Measurements from ENCODE around the gene SPTSSA. TPM values are rescaled to one million over a fixed set of nuclear protein-coding genes. Genes with fewer than 3 reads are reported as not detected.

SPTSSA gene
- total RNA-seq, 6 donors from 2014 or later = 22.5 to 106 (median 42.1) TPM

- Histone ChIP-seq H3K27me3 (no peaks in the 10 kb centered on the region), H3K27ac (no peak overlapping the region), H3K36me3 (no peaks in the 10 kb centered on the region), H3K4me1 (no peaks in the 10 kb centered on the region), H3K4me3 (no peak overlapping the region), H3K9me3 (no peaks in the 10 kb centered on the region)
- no peak for ATAC-seq (ENCODE audit: low FRiP score in 2 of 2)
- 86% methylated on average over 6 of the region's 6 CpGs for WGBS, 2 donors
- no peak for TF ChIP-seq POLR2AphosphoS5 (IDR thresholded peaks at IDR 0.05)
- no peak for TF ChIP-seq POLR2A (IDR thresholded peaks at IDR 0.05)
- TF ChIP-seq EP300 (IDR thresholded peaks at IDR 0.05) = no peak
- TF ChIP-seq CTCF (IDR thresholded peaks at IDR 0.05) = no peak
- DNase-seq = no peak
These were observed 10.8 kb upstream of the SPTSSA start for GRCh38 chr14:34472706-34473279.

DNA sequence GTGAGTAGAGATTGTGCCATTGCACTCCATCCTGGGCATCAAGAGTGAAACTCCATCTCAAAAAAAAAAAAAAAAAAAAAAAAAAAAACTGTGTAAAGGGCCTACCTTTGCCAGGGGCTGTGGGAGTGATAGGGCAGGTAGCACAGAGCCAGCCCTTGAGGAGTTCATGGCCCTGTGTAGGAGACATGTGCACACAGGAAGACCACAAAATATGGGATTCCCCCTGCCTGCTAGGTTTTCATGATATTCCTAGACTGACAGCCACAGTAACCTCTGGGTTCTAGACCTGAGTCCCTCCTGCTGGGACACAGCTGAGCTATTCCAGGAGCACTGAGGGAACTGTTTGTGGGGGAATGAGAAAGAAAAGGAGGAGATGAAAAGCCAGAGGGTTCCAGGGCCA is 8.3 kb upstream of the SPTSSA start:
- Histone ChIP-seq H3K27ac (no peak overlapping the region), H3K27me3 (no peaks in the 10 kb centered on the region), H3K36me3 (no peaks in the 10 kb centered on the region), H3K9me3 (no peaks in the 10 kb centered on the region), H3K4me1 (peaks cover 0 to 3% (median under 1%) of the 10 kb centered on the region in 4 donors), H3K4me3 (no peak overlapping the region)
- no peak for TF ChIP-seq POLR2A (IDR thresholded peaks at IDR 0.05)
- no peak for TF ChIP-seq POLR2AphosphoS5 (IDR thresholded peaks at IDR 0.05)
- no peak for TF ChIP-seq EP300 (IDR thresholded peaks at IDR 0.05)
- TF ChIP-seq CTCF (IDR thresholded peaks at IDR 0.05) = no peak
- DNase-seq (no peak), ATAC-seq (ENCODE audit: low FRiP score in 2 of 2) (no peak)

DNA sequence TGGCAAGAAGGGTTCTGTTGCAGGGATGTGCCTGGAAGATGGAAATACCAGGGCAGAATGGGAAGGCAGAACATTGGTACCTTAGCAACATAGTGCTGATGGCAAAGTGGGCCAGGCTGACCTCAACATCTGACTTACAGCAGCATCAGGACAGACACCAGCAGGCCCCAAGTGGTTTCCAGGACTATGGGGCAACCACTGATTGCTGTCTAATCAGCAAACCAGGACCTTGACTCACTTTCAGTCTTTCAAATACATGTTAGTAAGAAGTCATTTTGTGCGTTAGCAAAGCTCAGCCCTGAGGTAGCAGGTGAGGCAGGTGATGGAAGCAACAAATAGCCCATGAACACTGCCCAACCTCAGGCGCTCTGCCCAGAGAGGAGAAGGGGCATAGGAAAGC is 4.7 kb upstream of the SPTSSA start:
- no peak overlapping the region for H3K27ac ChIP-seq
- H3K4me3 ChIP-seq = no peak overlapping the region
- WGBS, 2 donors = 83 to 86% methylated on average over 1 to 2 of the region's 2 CpGs
- no peaks in the 10 kb centered on the region for H3K36me3 ChIP-seq
- TF ChIP-seq EP300 (IDR thresholded peaks at IDR 0.05) (no peak), POLR2A (IDR thresholded peaks at IDR 0.05) (no peak), POLR2AphosphoS5 (IDR thresholded peaks at IDR 0.05) (no peak), CTCF (IDR thresholded peaks at IDR 0.05) (no peak)
- peaks cover 0 to 13% (median 8%) of the 10 kb centered on the region in 4 donors for H3K4me1 ChIP-seq
- ATAC-seq (ENCODE audit: low FRiP score in 2 of 2) = no peak
- H3K27me3 ChIP-seq = no peaks in the 10 kb centered on the region
- H3K9me3 ChIP-seq = no peaks in the 10 kb centered on the region
- DNase-seq = no peak

GRCh38 chr14:34465069-34465859 is 3.2 kb upstream of the SPTSSA start:
- H3K27me3 ChIP-seq = no peaks in the 10 kb centered on the region
- TF ChIP-seq POLR2AphosphoS5 (IDR thresholded peaks at IDR 0.05) (no peak), EP300 (IDR thresholded peaks at IDR 0.05) (no peak), CTCF (IDR thresholded peaks at IDR 0.05) (no peak), POLR2A (IDR thresholded peaks at IDR 0.05) (no peak)
- ATAC-seq (ENCODE audit: low FRiP score in 2 of 2) (no peak), DNase-seq (no peak)
- no peaks in the 10 kb centered on the region for H3K9me3 ChIP-seq
- no peak overlapping the region for H3K4me3 ChIP-seq
- H3K4me1 ChIP-seq = peaks cover 8 to 24% (median 18%) of the 10 kb centered on the region in 4 donors
- peak overlapping the region in 3 of 4 donors; percentile 8 to 33 (median 11) for H3K27ac ChIP-seq
- no peaks in the 10 kb centered on the region for H3K36me3 ChIP-seq
- WGBS, 2 donors = 40 to 44% methylated on average over 2 of the region's 2 CpGs
